Loucy (cell line): Measurements from ENCODE around the gene ADAMTS14.

Source experiments
- EZH2phosphoT487 ChIP-seq: fragments of 200-600 bp; IDR thresholded peaks from 2 replicates; pipeline ENCODE4 v1.6.1; 2018; ENCODE audit warnings: antibody characterized with exemption, mild to moderate bottlenecking, moderate library complexity, borderline replicate concordance
- TF ChIP-seq, protein P1 (sequence below): fragments of 200-600 bp; sonication (generic); conservative IDR thresholded peaks from 2 replicates; pipeline ENCODE4 v1.5.1; 2014; ENCODE audit warnings: mild to moderate bottlenecking, antibody characterized with exemption, low read length

DNA sequence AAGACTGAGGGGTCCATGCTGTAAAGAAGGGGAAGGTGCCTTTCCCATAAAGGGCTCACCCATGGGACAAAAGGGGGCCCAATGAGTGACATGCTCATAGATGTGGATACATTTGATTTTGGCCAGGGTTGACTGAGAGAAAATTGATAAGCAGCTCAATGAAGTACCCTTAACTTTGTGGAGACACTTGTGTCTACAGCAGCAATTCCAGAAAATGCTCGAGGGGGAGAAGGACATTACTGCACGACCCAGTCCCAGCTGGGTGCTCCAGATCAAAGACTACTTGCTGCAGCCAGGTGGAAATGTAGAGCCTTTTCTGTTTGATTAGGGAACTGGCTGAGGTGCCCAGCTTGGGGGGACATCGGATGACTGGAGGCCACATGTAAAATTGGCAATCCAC, 22.2 kb upstream of the ADAMTS14 start:
- TF ChIP-seq, protein P1, sequence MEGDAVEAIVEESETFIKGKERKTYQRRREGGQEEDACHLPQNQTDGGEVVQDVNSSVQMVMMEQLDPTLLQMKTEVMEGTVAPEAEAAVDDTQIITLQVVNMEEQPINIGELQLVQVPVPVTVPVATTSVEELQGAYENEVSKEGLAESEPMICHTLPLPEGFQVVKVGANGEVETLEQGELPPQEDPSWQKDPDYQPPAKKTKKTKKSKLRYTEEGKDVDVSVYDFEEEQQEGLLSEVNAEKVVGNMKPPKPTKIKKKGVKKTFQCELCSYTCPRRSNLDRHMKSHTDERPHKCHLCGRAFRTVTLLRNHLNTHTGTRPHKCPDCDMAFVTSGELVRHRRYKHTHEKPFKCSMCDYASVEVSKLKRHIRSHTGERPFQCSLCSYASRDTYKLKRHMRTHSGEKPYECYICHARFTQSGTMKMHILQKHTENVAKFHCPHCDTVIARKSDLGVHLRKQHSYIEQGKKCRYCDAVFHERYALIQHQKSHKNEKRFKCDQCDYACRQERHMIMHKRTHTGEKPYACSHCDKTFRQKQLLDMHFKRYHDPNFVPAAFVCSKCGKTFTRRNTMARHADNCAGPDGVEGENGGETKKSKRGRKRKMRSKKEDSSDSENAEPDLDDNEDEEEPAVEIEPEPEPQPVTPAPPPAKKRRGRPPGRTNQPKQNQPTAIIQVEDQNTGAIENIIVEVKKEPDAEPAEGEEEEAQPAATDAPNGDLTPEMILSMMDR, result no peak
- TF ChIP-seq EZH2phosphoT487, result no peak
